Adrenal gland (tissue), 5 donors: ENCODE results near the gene ANKRD30A.

ENCODE experiments used
- POLR2A ChIP-seq, 2 donors: fragments of 450-650 bp; IDR thresholded peaks; one replicate each; pipeline ENCODE4 v1.6.1; 2017; ENCODE audit warnings: antibody characterized with exemption in 2 of 2, mild to moderate bottlenecking in 2 of 2, moderate library complexity in 1 of 2
- TF ChIP-seq, protein P1 (sequence below), 6 experiments: fragments of 450-650 bp in 4 of 6; fragments of 200-600 bp in 2 of 6; sonication (generic) in 1 of 6; IDR thresholded peaks; 1 replicate in 5 of 6; 2 replicates in 1 of 6; pipeline versions ENCODE4 v1.5.1 to v1.8.0; 2016 to 2021; ENCODE audit warnings: antibody characterized with exemption in 6 of 6, mild to moderate bottlenecking in 2 of 6, moderate library complexity in 1 of 6
- donor health status: DM: no; HTN: no; CAD: no.

- TF ChIP-seq, protein P1, sequence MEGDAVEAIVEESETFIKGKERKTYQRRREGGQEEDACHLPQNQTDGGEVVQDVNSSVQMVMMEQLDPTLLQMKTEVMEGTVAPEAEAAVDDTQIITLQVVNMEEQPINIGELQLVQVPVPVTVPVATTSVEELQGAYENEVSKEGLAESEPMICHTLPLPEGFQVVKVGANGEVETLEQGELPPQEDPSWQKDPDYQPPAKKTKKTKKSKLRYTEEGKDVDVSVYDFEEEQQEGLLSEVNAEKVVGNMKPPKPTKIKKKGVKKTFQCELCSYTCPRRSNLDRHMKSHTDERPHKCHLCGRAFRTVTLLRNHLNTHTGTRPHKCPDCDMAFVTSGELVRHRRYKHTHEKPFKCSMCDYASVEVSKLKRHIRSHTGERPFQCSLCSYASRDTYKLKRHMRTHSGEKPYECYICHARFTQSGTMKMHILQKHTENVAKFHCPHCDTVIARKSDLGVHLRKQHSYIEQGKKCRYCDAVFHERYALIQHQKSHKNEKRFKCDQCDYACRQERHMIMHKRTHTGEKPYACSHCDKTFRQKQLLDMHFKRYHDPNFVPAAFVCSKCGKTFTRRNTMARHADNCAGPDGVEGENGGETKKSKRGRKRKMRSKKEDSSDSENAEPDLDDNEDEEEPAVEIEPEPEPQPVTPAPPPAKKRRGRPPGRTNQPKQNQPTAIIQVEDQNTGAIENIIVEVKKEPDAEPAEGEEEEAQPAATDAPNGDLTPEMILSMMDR (IDR thresholded peaks at IDR 0.05): no peak
- TF ChIP-seq POLR2A (IDR thresholded peaks at IDR 0.05): no peak
Measured at GRCh38 chr10:37206132-37206531, 80.7 kb downstream of the ANKRD30A start.
